Activated CD8-positive, alpha-beta T cell treated with anti-CD3 and anti-CD28 coated beads for 36 hours (primary cell): Measurements from ENCODE around the gene PLK3. TPM values are rescaled to one million over a fixed set of nuclear protein-coding genes. Genes with fewer than 3 reads are reported as not detected.

Experiments used
- ATAC-seq: fragments of 200-7000 bp; cut with Tn5 transposase; one replicate; pipeline ENCODE4 v1.10.0; 2021; ENCODE audit warnings: mild to moderate bottlenecking, moderate library complexity
- CTCF ChIA-PET: fragments of 350-600 bp; sonication (Branson Sonifier 250); formaldehyde crosslinking; loops from one replicate; lab custom pipeline; 2021; ENCODE audit warnings: antibody characterized with exemption; lab: Charles Lee
- POLR2A ChIA-PET: fragments of 350-600 bp; sonication (Branson Sonifier 250); formaldehyde crosslinking; loops from one replicate; lab custom pipeline; 2021; ENCODE audit warnings: antibody characterized with exemption; lab: Charles Lee
- DNase-seq: peaks from one replicate; pipeline ENCODE4 v3.0.0-alpha.2; 2020
- H3K27ac Mint-ChIP-seq: one replicate; pipeline ENCODE4 v1.8.0; 2021; ENCODE audit warnings: mild to moderate bottlenecking, mixed read lengths
- H3K27me3 Mint-ChIP-seq: one replicate; pipeline ENCODE4 v1.8.0; 2021; ENCODE audit warnings: mixed read lengths
- H3K36me3 Mint-ChIP-seq: one replicate; pipeline ENCODE4 v1.8.0; 2021; ENCODE audit warnings: low read depth, mixed read lengths
- H3K4me1 Mint-ChIP-seq: one replicate; pipeline ENCODE4 v1.8.0; 2021; ENCODE audit warnings: low read depth, mixed read lengths
- H3K4me3 Mint-ChIP-seq: one replicate; pipeline ENCODE4 v1.8.0; 2021; ENCODE audit warnings: mild to moderate bottlenecking, moderate library complexity, mixed read lengths
- H3K9me3 Mint-ChIP-seq: one replicate; pipeline ENCODE4 v1.8.0; 2021; ENCODE audit warnings: mixed read lengths
- CTCF ChIP-seq: fragments of 200-600 bp; IDR thresholded peaks from one replicate; pipeline ENCODE4 v1.8.0; 2022; ENCODE audit warnings: antibody characterized with exemption, mild to moderate bottlenecking
- intact Hi-C: fragments of 100-400 bp; cut with micrococcal nuclease; formaldehyde crosslinking; loops from one replicate; pipeline ENCODE4 v1.10.0; 2022
- total RNA-seq, 2 experiments: library from RNA; stranded (reverse); gene quantifications; one replicate each; pipeline ENCODE4 v1.2.3, GENCODE V29; 2021

PLK3 gene
- total RNA-seq, 2 experiments from 2014 or later, result 36.4 to 36.6 TPM

- no peak overlapping the region for H3K4me3 Mint-ChIP-seq
- DNase-seq (no peak), ATAC-seq (no peak)
- H3K9me3 Mint-ChIP-seq, result no peaks in the 10 kb centered on the region
- POLR2A ChIA-PET, result interaction anchor here (0.7 kb wide), 1 partner anchor 33 kb away, joined by 3 read pairs; no protein-coding TSS in a partner anchor
- peaks cover 36% of the 10 kb centered on the region for H3K36me3 Mint-ChIP-seq
- intact Hi-C loops, result no loop called here
- no peaks in the 10 kb centered on the region for H3K27me3 Mint-ChIP-seq
- TF ChIP-seq CTCF, result no peak
- CTCF ChIA-PET, result interaction anchor here (1.0 kb wide), 1 partner anchor 507 kb away, joined by 3 read pairs; no protein-coding TSS in a partner anchor
- peaks cover 17% of the 10 kb centered on the region for H3K4me1 Mint-ChIP-seq
- H3K27ac Mint-ChIP-seq, result no peak overlapping the region
Observed at GRCh38 chr1:44853201-44853600, 53.0 kb downstream of the PLK3 start.

DNA sequence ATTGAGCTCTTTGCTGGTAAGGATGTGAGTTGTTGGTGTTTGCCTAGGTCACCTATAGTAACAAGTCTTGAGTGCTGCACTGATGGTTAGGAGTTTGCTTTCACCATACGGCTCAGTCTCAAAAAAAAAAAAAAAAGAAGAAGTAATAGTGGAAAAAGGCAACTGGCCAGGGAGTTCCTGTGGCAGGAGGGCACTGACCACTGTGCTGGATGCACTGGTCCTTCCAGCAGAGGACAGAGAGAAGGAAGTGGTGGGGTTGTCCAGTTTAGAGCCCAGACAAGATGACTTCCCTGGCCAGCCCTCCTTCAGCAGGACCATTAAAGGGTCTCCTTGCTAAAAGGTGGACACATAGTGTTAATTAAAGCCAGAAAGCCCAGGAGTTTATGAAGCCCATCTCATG, 54.8 kb downstream of the PLK3 start:
- intact Hi-C loops, result no loop called here
- Mint-ChIP-seq H3K4me3 (no peak overlapping the region), H3K4me1 (peaks cover 9% of the 10 kb centered on the region), H3K9me3 (no peaks in the 10 kb centered on the region), H3K27ac (no peak overlapping the region), H3K27me3 (no peaks in the 10 kb centered on the region), H3K36me3 (peaks cover 36% of the 10 kb centered on the region)
- no peak for TF ChIP-seq CTCF
- DNase-seq, result no peak
- ChIA-PET POLR2A (no interaction called here), CTCF (no interaction called here)
- ATAC-seq, result no peak

Other genes with a start within 250 kb of the PLK3 start
- gene TMEM53, start 125.9 kb upstream of the PLK3 start, total RNA-seq, result 1 to 10 TPM; 2.3 to 3.5 TPM
- gene ARMH1, start 125.7 kb upstream of the PLK3 start, total RNA-seq, result 100 to 1,000 TPM; 162 to 165 TPM
- not detected for gene RNU5D-1, start 69.2 kb upstream of the PLK3 start, total RNA-seq
- 10 to 100 TPM; 92.6 to 95.0 TPM for gene KIF2C, start 60.5 kb upstream of the PLK3 start, total RNA-seq
- gene RPS8, start 24.8 kb upstream of the PLK3 start, total RNA-seq, result 1,000 to 10,000 TPM; 3,218 to 3,314 TPM
- 1 to 10 TPM in 1 of 2 experiments, under 1 TPM in 1; 0.87 to 1.0 TPM for gene BEST4, start 12.2 kb upstream of the PLK3 start, total RNA-seq
- gene DYNLT4, start 7.0 kb downstream of the PLK3 start, total RNA-seq, result 1 to 10 TPM in 1 of 2 experiments, under 1 TPM in 1; 0.36 to 1.1 TPM
- 1 to 10 TPM; 4.8 to 5.6 TPM for gene BTBD19, start 8.1 kb downstream of the PLK3 start, total RNA-seq
- gene PTCH2, start 42.9 kb downstream of the PLK3 start, total RNA-seq, result under 1 TPM; 0.13 to 0.97 TPM
- 10 to 100 TPM; 40.5 to 45.3 TPM for gene EIF2B3, start 186.2 kb downstream of the PLK3 start, total RNA-seq
- 10 to 100 TPM; 16.4 to 16.9 TPM for gene HECTD3, start 210.9 kb downstream of the PLK3 start, total RNA-seq
- 100 to 1,000 TPM; 109 to 113 TPM for gene UROD, start 211.9 kb downstream of the PLK3 start, total RNA-seq